Cardiac atrium fibroblast (primary cell): ENCODE measurements around the gene FLG2. TPM values are rescaled to one million over a fixed set of nuclear protein-coding genes. Genes with fewer than 3 reads are reported as not detected.

Experiments
- total RNA-seq: library from RNA; depleted of rRNA; stranded (reverse); fragments of >200 nt; gene quantifications from 2 replicates; pipeline ENCODE4 v1.2.3, GENCODE V29; 2015

Gene FLG2
- total RNA-seq = not detected in 2 replicates

DNA sequence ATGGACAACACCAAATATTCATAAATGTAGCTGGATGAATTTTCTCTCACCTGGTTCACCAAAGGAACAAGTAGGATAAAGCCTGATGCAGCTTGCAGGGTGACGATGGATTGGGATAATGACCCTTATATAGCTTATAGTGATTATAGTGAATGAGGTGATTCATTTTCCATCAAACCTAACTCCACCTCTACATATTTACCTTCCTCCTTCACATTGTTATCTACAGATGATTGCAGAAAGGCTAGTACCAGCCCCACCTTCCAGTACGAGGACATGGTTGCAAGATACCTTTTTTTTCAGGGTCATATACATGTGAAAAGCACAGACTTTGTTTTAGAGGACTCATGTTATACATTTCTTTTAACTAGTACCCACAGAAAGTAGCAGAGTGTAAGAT, at the start of gene FLG2:
TSS of gene FLG2 (minus strand) at position 101 of the 400 bp plus-strand sequence. CDS start 1,122 bp downstream, outside the sequence.

DNA sequence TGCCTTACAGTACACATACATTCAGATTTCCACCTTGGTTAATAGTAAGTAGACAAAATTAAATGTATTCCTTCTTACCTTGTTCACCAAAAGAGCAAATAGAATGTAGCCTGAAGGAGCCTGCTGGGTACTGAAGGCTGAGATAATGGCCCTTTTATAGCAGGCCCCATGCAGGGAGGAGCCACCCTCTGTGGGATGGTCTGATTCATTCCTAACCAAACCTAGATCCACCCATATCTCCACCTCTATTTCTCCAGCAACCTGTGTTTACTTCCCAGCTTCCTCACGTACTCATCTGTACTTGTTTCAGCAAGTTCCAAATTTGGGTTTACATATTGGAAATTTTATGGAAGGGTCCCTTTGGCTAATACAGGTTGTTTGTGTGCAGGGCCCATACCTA, 34.7 kb downstream of the FLG2 start, which contains the start of gene FLG:
TSS of gene FLG (minus strand) at position 129 of the 400 bp plus-strand sequence. CDS start 9,783 bp downstream, outside the sequence.

Other genes starting within 250 kb of the FLG2 start
- not detected in 2 replicates for gene TCHH, start 244.6 kb downstream of the FLG2 start, total RNA-seq
- gene RPTN, start 200.8 kb downstream of the FLG2 start, total RNA-seq = not detected in 2 replicates
- not detected in 2 replicates for gene HRNR, start 135.8 kb downstream of the FLG2 start, total RNA-seq
- gene FLG, start 34.8 kb downstream of the FLG2 start, total RNA-seq = not detected in 2 replicates
- not detected in 2 replicates for gene CRNN, start 54.3 kb upstream of the FLG2 start, total RNA-seq
- gene LCE5A, start 150.8 kb upstream of the FLG2 start, total RNA-seq = not detected in 2 replicates
- not detected in 2 replicates for gene CRCT1, start 154.5 kb upstream of the FLG2 start, total RNA-seq
- not detected in 2 replicates for gene LCE3E, start 206.8 kb upstream of the FLG2 start, total RNA-seq
- not detected in 2 replicates for gene LCE3D, start 220.5 kb upstream of the FLG2 start, total RNA-seq
- gene LCE3C, start 240.2 kb upstream of the FLG2 start, total RNA-seq = not detected in 2 replicates